Measurements from ENCODE around the gene SLC38A10. TPM values are rescaled to one million over a fixed set of nuclear protein-coding genes. Genes with fewer than 3 reads are reported as not detected.

The SLC38A10 gene
- total RNA-seq, 1 experiment from 2014 or later = 43.8 TPM

GRCh38 chr17:81276781-81277180 is 18.3 kb downstream of the SLC38A10 start:
- H2BK120ac ChIP-seq (ENCODE audit: low read depth, low read length, poor library complexity, severe bottlenecking) = no peak overlapping the region
- no peak overlapping the region for H3K27ac ChIP-seq (ENCODE audit: insufficient read length, low read depth, low read length)
- H3K4me1 ChIP-seq (ENCODE audit: insufficient read depth, low read length) = no peaks in the 10 kb centered on the region
- Mint-ChIP-seq H3K27ac (no peak overlapping the region), H3K4me3 (no peak overlapping the region), H3K4me1 (no peaks in the 10 kb centered on the region), H3K36me3 (ENCODE audit: insufficient read depth in 1 of 3, low read depth in 3 of 3) (peaks cover 16 to 50% (median 47%) of the 10 kb centered on the region in 3 experiments), H3K27me3 (ENCODE audit: low read depth) (no peaks in the 10 kb centered on the region), H3K9me3 (no peaks in the 10 kb centered on the region)
- no peak overlapping the region for H3K18ac ChIP-seq (ENCODE audit: insufficient read length, low read depth, low read length)
- no peak overlapping the region for H4K8ac ChIP-seq (replicated peaks; ENCODE audit: insufficient read length, low read depth, low read length)
- H2AFZ ChIP-seq (ENCODE audit: low read length) = no peak overlapping the region
- no peak overlapping the region for H3K56ac ChIP-seq (ENCODE audit: insufficient read length, low read depth, low read length)
- WGBS (ENCODE audit: extremely low coverage, insufficient read length, low lambda C conversion rate) = no CpG with 5 or more reads among the region's 11 CpGs
- H3K27me3 ChIP-seq (ENCODE audit: insufficient read depth, low read length) = no peaks in the 10 kb centered on the region
- no peaks in the 10 kb centered on the region for H3K79me1 ChIP-seq (ENCODE audit: insufficient read depth, low read depth, low read length, poor library complexity, severe bottlenecking)
- no peaks in the 10 kb centered on the region for H4K20me1 ChIP-seq (ENCODE audit: control insufficient read depth, insufficient read depth, insufficient read length)
- H3K23me2 ChIP-seq (ENCODE audit: insufficient read length, low read depth, low read length, poor library complexity, severe bottlenecking) = peaks cover 2% of the 10 kb centered on the region
- H2BK15ac ChIP-seq (ENCODE audit: low read depth, low read length) = no peak overlapping the region
- no peak overlapping the region for H3K4ac ChIP-seq (ENCODE audit: low read depth, low read length)
- H2AK5ac ChIP-seq (ENCODE audit: insufficient read length, low read length) = no peak overlapping the region
- H3K23ac ChIP-seq (ENCODE audit: insufficient read length, low read depth, low read length) = no peak overlapping the region
- H3K9me3 ChIP-seq (ENCODE audit: control insufficient read depth, low read depth, low read length) = no peaks in the 10 kb centered on the region
- DNase-seq = no peak
- no peak for TF ChIP-seq CTCF (conservative IDR thresholded peaks at IDR 0.05)
- no peak overlapping the region for H2BK5ac ChIP-seq (ENCODE audit: insufficient read length, low read length)
- H2BK20ac ChIP-seq (ENCODE audit: low read depth, low read length, poor library complexity, severe bottlenecking) = no peak overlapping the region
- H4K5ac ChIP-seq (ENCODE audit: insufficient read length, low read depth, low read length) = no peak overlapping the region
- H3K14ac ChIP-seq (ENCODE audit: insufficient read depth, low read length) = no peak overlapping the region
- no peak overlapping the region for H4K91ac ChIP-seq (ENCODE audit: insufficient read length, low read depth, low read length)
- no peak overlapping the region for H2BK12ac ChIP-seq (ENCODE audit: insufficient read length, low read depth, low read length)
- H3K4me2 ChIP-seq (ENCODE audit: insufficient read depth, insufficient read length, low read length) = no peak overlapping the region
- no peaks in the 10 kb centered on the region for H3K79me2 ChIP-seq (ENCODE audit: insufficient read depth, low read length)
- no peak overlapping the region for H3K9ac ChIP-seq (ENCODE audit: extremely low read depth, insufficient read length, low read length)
- no peak overlapping the region for H3T11ph ChIP-seq (ENCODE audit: low read length)

All from H9 (cell line).